NCI-H2227 (cell line): ENCODE measurements around the gene IGLL1.
"Not testable (repeated sequence)": the region's sequence is repeated elsewhere in the genome, so short reads cannot be mapped to it uniquely, and the experiment has no call there.

Source experiments
- DNase-seq: peaks from one replicate; lab custom pipeline; 2025; ENCODE audit not compliant: unreplicated experiment; lab: John Stamatoyannopoulos, UW

Gene IGLL1

DNA sequence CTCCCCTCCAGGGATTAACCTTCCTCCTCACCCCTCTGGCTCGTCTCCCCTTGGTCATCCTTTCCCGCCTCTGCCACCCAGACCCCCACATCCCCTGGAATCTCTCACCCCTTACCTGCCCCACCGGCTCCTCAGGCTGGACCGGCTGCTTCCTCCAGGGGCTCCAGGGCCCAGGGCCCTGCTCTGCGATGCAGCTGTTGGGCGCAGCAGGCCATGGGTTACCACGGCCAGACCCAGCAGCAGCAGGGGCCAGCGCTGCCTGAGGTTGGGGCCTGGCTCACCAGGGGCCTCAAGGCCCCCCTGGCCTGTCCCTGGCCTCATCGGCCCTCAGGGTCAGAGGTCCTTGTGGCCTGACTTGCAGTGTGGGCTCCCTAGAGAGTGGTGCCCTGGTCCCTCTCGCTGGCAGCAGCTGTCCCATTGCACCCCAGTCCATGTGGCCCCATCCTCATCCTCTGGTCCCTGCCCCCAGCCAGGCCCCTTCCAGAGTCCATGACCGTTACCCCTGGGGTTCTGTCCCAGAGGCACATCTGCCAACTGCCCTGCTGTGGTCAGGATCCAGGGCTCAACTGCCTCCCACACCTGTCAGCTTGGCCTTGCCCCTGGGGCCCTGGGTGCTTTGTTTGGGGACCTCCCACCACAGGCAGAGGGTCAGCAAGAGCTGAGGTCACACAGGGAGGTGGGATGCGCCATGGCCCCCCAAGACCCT lies at the start of gene IGLL1:
IGLL1 (minus strand) TSS at position 421 of the 706 bp plus-strand sequence; CDS start at position 321, 100 bp downstream.
- DNase-seq, result no peak

DNA sequence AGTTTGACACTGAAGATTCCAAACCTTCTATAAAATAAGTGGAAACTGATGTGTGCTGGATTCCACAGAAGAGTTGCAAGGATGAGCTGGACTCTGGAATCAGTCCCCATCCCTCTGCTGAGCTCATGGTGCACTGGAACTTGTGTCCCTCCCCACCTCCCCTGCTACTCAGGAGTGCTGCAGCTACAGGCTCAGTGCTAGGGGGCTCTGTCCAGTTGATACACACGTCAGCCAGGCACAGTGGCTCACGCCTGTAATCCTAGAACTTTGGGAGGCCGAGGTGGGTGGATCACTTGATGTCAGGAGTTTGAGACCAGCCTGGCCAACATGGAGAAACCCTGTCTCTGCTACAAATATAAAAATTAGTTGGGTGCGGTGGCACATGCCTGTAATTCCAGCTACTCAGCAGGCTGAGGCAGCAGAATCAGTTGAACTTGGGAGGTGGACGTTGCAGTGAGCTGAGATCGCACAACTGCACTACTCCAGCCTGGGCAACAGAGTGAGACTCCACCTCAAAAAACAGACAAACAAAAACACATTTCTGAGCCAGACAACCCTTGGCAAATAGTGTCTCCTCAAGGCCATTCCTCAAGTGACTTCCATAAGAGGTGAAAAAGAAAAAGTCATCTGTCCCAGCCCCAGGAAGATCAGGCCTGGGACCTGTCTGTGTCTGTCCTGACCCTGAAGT lies 48.1 kb upstream of the IGLL1 start:
- not testable (repeated sequence) for DNase-seq

DNA sequence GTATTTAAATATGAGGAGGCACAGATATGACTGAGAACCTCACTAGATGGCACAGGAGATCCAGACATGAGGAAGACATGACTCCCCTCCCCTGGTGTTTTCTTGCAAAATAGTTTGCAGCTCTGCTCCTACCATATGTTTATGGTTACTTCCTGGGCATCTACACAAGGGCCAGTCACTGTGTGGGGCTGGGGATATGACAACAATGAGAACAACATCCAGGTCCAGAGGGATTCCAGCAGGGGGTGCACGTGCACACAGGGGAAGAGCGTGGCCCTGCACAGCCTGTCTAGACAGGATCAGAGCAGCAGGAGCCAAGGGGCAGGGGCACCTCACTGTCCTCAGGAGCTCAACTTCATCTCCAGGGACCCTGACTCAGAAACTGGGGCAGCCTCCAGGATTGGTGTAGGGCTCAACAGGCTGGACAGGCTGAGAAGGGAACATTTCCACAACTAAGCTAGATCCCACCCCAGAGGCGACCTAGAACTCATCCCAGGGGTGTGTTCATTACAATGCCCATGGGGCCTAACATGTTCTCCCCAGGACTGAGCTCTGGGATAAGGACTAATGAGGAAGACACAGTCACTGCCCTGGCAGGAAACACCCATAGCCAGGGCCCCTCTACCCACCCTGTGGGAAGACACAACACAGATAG lies 47.4 kb upstream of the IGLL1 start:
- not testable (repeated sequence) for DNase-seq

DNA sequence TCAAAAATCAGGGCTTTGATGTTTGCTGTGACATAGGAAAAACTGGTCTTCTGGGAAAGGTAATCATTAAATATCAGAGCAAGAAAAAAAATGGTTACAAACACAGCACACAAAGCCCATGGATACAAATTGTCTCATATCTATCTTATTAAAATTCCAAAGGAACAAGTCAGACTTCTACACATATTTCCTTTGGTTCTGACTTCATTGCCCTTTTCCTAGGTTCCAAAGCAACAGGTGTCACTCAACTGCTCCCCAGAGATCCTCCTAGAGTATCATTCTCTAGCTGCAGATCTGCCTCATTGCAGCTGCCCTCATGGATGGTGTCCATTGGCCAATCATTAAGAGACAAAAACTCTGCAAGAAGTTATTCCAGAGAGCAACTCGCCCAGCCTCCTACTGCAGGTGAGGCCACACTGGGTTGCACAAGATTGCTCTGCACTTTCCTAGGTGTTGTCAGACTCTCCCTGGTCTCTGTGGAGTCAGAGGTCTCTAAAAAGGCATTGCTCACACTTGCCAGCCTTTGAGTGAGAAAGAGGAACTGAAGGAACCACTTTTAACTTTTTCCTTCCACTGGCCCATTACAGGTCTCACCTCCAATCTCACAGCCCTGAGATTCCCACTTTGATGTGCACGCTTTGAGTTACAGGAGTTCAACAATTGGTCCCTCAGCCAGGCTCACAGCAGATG lies 46.3 kb upstream of the IGLL1 start:
- DNase-seq, result no peak

DNA sequence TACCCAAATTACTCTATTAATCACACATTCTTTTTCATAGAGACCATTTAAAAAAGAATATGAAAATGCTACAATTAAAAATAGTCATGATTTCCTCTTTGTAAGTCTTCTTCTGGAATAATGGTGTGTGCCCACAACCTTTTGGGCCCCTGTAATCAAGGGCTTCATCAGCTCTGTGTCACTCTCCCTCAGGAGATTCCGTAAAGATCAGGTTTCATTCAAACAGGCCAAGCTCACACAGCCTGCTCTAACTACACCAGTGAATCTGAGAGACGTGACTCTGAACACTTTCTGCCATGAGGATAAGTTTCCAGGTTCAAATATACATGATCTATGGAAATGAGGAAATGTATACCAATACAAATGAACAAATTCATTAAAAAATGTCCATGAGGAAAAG lies 42.5 kb upstream of the IGLL1 start:
- no peak for DNase-seq

DNA sequence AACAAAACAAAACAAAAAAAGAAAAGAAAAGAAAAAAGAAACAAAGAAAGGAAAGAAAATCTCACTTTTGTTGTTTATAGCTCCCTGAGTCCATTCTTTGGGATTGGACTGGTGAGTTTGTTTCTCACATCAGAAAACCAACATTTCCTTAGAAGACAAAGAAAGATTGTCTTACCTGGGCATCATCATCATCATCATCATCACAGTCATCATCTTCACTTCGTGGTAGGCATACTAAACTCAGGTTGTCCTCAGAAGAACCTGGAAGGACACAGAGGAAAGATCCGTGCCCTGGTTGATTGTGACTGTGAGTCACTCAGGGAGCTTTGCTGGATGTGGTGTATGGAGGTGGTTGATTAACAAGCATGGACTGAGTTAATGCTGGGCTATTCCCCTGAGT lies 41.8 kb upstream of the IGLL1 start:
- not testable (repeated sequence) for DNase-seq

DNA sequence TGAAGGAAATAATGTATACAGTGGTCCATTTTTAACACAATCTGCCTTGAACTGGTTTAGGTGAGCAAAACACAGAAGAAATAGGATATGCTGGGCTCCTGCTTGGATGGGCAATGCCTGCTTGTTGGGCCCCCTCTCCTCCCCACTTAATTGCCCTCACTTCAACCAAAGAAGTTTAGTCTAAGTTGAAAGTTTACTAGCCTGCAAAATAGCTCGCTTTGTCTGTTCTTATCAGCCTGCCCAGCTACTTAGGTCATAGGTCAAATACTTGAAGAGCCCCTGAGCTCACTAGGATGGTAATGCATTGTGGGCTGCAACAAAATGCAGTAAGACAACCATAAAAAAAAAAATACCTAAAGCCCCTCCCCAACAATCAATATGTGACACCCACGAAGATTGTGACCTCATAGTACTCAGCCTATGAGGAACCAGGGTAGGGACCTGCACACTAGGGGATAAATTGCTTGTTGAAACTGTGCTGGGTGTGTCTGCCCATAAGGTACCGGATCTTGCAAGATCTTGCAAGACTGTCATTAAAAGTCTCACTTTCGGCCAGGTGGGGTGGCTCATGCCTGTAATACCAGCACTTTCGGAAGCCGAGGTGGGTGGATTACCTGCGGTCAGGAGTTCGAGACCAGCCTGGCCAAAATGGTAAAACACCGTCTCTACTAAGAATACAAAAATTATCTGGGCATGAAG lies 41.1 kb upstream of the IGLL1 start:
- DNase-seq, result no peak

DNA sequence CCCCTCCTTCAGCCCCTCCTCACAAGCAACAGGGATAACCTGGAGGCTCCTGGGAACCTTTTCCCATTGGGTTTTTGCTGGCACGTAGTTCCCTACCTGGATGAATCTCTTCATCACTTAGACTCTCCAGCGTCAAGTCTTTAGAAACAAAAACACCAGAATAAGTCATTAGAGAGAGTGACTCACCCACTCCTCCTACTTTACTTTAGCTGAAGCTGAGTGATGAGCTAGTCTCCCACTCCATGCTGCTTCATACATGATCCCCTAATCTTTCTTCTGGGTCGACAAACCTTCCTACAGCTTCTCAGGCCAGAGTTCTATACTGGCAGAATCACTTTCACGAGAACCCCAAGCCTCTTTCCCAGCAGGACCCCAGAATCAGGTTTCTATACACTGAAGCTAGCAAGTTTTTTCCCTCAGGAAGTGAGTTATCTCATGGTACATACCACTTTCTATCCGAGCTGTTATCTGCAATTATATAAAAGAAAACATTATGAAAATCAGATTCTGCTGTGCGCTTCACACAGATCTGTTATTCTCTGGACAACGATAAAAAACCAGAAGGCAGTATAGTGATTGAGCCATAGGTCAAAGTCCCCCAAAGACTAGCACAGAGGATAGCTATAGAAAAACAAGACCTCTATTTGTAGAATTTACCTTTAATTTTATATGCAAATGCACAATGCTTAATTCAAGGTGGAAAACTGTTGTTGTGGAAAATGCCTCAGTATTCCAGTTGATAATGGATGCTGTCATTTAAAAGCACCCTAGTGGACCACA lies 33.3 kb upstream of the IGLL1 start:
- DNase-seq, result no peak

DNA sequence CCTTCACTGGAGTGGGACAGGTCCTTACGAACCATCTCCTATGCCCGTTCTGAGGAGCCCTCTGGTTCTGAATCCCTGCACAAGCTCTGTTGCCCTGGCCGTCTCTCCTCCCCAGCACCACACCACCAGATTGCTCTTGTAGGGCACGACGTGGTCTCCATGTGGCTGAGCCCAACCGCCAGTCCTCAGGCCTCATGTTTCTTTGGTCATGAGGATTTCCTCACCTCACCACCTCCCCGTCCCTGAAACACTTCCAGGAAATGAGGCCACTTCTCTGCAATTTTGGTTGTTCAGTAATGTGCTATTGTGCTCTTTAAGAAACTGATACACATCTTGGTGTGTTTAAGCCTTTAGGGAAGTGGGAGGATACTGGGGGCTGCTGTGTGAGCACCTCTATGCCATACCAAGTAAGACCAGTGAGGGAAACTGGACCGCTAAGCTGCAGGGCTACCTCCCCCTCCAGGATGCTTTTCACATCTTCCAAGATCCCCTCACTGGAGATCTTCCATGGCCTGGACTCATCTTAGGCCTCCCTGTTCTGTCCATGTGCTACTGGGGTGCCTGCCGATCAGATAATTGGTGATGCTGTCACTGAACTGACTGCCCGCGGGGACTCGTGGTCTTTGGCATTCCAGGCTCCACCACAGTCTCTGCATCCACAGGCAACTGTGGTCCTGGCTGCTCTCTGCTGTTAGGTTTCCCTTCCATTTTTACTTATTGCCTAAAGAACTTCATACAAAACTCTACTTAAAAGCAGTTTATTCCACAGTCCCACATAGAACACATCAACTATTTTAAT lies 30.1 kb upstream of the IGLL1 start:
- DNase-seq, result no peak

DNA sequence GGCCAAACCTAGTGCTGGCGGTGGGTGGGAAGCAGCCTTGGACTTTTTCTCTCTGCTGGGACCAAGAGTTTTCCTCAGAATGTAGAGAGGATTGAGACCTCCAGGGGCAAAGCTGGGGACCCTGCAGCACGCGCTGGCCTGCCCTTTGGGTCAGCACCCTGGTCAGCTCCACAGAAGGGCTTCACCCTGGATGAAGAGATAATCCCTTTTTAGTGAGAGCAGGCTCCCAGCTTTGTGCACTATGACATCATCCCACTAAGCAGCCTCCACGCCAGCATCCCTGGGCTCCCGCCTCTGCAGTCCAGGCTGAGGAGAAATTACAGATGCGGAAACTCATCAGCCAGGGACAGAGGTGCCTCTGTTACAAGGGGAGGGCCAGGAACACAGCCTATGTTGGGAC lies 28.5 kb upstream of the IGLL1 start:
- DNase-seq, result no peak

DNA sequence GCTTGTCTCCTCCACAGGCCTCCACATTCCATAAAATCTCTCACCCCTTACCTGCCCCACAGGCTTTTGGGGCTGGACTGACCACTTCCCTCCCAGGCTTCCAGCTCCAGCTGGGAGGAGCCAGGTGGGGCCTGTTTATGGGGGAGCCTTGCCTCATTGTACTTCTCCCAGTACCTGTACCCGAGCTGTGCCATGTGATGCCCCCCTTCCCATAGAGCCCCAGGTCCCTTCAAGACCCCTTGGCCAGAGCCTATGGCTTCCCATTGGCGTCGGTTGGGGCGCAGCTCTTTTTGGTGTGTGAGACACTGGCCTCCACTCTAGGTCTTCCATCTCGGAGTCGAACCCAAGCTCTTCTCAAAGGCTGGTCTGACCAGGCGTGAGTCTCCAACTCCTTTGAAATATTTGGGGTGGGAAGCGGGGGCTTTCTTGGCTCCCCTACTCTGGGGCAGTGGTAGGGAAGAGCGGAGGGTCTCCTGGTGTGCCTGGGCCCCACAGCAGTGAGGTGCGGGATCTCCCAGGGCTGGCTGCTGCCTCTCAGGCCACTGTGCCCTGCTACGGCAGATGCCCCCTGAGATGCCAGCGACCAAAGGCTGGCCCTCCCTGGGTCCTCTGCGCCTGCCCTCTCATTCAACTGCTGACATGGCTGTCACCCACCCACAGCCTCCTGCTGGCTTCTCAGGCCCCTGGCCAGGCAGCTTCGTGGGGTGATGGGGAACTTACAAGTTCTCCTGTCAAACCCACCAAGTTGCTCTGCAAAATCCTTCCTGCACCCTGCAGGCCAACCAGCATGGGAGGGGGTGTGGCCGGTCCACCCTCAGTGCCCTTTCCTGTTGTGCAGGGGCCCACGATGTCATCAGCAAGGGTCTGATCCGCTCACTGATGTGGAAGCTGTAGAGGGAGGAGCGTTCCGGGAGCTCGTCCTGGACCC lies 26.4 kb upstream of the IGLL1 start:
- DNase-seq, result no peak

DNA sequence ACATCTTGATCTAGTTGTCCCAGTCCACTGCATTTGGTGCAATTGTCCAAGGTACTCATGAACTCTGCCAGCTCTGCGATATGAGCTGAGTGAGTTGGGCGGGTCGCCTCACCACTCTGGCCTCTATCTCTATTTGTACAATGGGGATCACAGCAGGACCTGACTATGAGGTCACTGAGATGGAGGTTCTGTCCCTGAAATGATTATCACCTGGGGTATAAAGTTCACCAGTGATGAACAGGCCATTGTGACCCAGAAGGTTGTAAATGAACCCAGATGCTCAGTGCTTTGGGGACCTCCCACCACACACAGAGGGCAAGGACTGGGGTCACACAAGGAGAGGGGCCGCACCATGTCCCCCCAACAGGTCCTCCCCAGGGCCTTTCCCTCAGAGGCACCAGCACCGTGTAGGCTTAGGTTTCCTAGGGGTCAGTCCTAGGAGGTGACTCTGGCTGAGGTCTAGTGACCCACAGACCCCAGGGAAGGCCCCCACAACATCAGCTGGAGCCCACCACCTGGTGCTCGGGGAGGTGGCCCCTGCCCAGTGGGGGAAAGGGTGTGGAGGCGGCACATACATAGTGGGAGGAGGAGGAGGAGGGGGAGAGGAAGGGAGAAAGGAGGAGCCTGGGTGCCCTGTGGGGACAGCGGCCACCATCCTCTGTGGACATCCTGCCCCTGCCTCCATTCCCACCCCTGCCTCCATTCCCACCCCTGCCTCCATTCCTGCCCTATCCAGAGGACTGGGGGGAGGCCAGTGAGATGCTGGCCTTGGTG lies 25.0 kb upstream of the IGLL1 start:
- no peak for DNase-seq

DNA sequence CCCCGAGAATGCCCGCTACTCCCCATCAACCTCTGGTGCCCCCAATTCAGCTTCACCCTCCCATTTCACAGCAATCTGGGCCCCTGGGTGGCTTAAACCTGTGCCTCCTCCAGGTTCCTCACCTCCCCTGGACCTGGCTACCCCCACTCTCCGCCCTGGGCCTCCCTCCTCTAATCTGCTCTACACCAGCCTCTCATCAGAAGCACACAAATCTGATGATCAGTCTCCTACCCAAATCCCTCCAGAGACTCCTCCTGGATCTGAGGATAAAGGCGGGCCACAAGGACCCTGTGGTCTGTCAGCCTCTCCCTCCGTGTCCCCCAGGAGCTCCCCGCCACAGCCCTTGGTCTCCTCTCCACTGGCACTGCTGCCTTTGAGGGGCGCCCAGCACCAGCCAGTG lies 23.2 kb upstream of the IGLL1 start:
- DNase-seq, result no peak

DNA sequence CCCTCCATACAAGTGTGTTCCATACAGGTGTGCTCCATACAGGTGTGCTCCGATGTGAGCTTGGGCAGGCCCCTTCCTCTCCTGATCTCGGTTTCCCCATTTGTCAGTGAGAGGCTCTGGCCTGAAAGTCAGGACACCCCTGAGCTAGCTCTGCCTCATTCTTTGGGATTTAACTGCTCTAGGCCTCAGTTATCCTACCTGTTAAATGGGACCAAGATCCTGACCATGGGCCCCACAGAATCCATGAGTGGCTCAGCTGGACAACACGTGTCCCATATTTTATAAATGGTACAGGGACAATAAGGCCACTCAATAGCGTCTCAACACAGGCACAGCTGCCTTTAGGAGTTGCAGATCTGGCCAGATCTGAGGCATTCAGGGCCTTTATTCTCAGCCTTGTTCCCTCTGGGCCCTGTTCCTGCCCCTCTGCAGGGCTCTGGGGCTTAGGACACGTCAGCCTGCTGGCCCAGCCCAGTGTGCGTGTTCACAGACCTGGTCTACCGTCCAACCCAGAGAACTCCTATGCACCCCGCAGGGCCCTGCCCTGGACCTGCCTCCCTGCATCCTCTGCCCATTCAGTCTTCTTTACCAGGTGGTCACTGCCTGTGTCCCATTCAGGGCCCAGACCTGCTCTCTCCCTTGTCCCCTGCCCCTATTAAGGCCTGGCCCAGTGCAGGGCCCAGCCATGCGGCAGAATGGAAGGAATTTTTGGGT lies 18.9 kb upstream of the IGLL1 start:
- DNase-seq, result no peak

DNA sequence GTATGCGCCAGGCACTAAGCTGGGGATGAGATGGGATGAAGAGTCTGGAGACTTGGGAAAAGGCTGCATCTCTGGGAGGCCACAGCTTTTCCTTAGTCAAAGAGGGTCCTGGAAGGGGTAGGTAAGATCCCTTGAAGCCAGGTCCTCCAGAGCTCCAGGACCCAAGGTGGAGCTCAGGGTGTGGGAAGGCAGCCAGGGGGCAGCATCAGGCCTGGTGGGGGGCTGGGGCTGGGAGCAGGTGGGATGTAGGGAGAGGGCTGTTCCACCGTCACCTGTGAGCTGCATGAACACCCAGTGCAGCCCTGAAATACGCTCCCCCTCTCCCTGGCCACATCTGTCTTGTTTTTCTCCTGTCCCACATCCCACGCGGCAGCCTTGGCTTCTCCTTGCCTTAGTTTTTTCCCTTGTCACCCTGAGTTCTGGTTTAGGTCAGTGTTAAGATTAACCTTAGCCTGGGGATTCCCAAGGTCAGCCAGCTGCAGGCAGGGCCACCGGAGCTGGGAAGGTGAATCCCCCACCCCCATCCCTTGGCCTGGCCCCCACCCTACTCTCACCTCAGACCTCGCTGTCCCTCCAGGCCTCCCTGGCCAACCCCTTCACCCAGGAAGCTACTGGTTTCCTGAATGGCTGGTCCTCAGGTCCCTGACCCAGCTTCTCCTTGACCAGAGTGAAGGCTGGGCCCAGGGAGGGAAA lies 17.6 kb upstream of the IGLL1 start:
- not testable (repeated sequence) for DNase-seq

DNA sequence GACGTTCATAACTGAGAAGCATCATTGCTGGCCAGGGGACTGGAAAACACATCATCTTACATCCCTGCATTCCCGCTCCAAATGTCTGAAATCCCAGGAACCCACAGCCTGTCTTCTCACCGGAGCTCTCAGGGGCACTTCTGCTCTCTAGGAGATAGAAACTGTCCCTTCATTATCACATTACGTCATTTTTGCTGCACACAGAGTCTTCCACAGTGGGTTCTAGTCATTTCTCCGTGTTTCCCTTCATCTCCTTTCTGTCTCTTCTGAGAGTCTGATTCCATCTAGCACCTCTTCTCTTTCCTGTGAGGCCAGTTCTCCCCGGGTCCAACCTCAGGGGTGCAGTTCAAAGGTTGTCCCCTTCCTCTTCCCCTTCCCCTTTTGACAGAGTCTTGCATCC lies 15.8 kb upstream of the IGLL1 start:
- not testable (repeated sequence) for DNase-seq
